Neural crest cell (in vitro differentiated cells): ENCODE results near the gene FGF1. TPM values are rescaled to one million over a fixed set of nuclear protein-coding genes. Genes with fewer than 3 reads are reported as not detected.

Experiments used
- DNase-seq: peaks from one replicate; pipeline ENCODE4 v3.0.0; 2021; ENCODE audit warnings: low read depth, mixed read lengths, low spot score
- H3K27ac Mint-ChIP-seq: one replicate; pipeline ENCODE4 v1.8.0; 2021; ENCODE audit warnings: mild to moderate bottlenecking, mixed read lengths; ENCODE audit not compliant: unreplicated experiment
- H3K27me3 Mint-ChIP-seq: 2 replicates; pipeline ENCODE4 v1.8.0; 2021; ENCODE audit warnings: low read depth, mild to moderate bottlenecking, mixed read lengths
- H3K36me3 Mint-ChIP-seq: 2 replicates; pipeline ENCODE4 v1.8.0; 2021; ENCODE audit warnings: low read depth, mild to moderate bottlenecking, mixed read lengths
- H3K4me1 Mint-ChIP-seq: 2 replicates; pipeline ENCODE4 v1.8.0; 2021; ENCODE audit warnings: mixed read lengths
- H3K4me3 Mint-ChIP-seq: one replicate; pipeline ENCODE4 v1.8.0; 2021; ENCODE audit warnings: mild to moderate bottlenecking, mixed read lengths
- H3K9me3 Mint-ChIP-seq: 2 replicates; pipeline ENCODE4 v1.8.0; 2021; ENCODE audit warnings: mixed read lengths
- total RNA-seq: library from RNA; stranded (reverse); gene quantifications from 2 replicates; pipeline ENCODE4 v1.2.1, GENCODE V29; 2021
- TF ChIP-seq, protein P1 (sequence below): fragments of 200-600 bp; sonication (generic); conservative IDR thresholded peaks from 2 replicates; pipeline ENCODE4 v1.5.0; 2021; ENCODE audit warnings: antibody characterized with exemption, mild to moderate bottlenecking

FGF1 gene
- total RNA-seq, 1 donor from 2014 or later, result not detected

DNA sequence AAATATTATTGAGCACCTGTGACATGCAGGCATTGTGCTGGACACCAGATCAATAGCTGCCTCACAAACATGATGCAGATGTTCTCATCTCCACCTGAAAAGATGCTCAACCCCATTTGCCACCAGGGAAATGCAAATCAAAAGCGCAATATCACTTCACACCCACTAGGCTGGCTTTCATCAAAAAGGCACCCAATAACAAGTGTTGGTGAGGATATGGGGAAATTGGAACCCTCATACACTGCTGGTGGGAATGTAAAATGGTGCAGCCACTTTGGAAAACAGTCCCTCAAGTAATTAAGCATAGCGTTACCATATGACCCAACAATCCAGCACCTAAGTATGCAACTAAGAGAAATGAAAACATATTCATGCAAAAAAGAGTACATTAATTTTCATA is 24.7 kb downstream of the FGF1 start:
- TF ChIP-seq, protein P1, sequence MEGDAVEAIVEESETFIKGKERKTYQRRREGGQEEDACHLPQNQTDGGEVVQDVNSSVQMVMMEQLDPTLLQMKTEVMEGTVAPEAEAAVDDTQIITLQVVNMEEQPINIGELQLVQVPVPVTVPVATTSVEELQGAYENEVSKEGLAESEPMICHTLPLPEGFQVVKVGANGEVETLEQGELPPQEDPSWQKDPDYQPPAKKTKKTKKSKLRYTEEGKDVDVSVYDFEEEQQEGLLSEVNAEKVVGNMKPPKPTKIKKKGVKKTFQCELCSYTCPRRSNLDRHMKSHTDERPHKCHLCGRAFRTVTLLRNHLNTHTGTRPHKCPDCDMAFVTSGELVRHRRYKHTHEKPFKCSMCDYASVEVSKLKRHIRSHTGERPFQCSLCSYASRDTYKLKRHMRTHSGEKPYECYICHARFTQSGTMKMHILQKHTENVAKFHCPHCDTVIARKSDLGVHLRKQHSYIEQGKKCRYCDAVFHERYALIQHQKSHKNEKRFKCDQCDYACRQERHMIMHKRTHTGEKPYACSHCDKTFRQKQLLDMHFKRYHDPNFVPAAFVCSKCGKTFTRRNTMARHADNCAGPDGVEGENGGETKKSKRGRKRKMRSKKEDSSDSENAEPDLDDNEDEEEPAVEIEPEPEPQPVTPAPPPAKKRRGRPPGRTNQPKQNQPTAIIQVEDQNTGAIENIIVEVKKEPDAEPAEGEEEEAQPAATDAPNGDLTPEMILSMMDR, result no peak
- Mint-ChIP-seq H3K9me3 (no peaks in the 10 kb centered on the region), H3K4me1 (peaks cover 8% of the 10 kb centered on the region), H3K27ac (no peak overlapping the region), H3K36me3 (no peaks in the 10 kb centered on the region), H3K4me3 (no peak overlapping the region), H3K27me3 (no peaks in the 10 kb centered on the region)
- DNase-seq, result no peak

DNA sequence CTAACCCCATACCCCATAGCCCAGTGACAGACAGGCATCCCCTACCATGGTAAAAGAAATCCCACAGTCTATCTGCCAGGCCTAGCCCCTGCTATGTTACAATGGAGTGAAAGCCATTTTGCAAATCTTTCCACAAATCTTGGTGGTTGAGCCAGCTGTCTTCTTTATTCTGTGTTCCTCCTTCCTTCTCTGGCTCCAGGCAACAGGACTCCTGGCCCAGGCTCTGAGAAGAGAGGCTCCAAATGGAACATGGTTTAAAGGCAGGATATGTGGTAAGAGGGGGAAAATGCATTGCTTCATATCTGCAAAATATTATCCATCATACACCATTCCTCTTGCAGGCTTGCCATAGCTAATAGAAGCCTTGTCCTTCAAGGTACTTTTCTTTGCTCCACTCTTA is 25.2 kb downstream of the FGF1 start:
- no peak overlapping the region for H3K4me3 Mint-ChIP-seq
- TF ChIP-seq, protein P1, result no peak
- no peaks in the 10 kb centered on the region for H3K27me3 Mint-ChIP-seq
- H3K9me3 Mint-ChIP-seq, result no peaks in the 10 kb centered on the region
- H3K27ac Mint-ChIP-seq, result no peak overlapping the region
- H3K4me1 Mint-ChIP-seq, result peaks cover 8% of the 10 kb centered on the region
- no peak for DNase-seq
- H3K36me3 Mint-ChIP-seq, result no peaks in the 10 kb centered on the region

DNA sequence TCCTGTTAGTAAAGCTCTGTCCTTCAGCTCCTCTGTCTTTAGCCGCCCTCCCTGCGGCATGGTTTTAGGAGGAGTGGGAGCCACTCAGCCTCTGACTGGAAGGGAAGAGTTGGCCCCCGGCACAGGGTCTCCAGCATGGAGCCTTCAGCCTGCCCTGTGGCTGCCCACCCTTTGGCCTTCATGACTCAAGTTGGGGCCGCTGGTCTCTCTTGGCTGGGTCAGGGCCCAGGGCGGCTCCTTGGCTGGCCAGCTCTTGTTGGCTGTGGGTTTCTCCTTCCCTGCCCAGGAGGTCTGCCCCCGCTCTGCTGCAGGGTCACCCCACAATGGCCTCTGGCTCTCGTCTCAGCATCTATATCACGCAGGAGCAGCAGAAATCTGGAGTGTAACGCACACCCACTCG is 25.7 kb downstream of the FGF1 start:
- peaks cover 13% of the 10 kb centered on the region for H3K4me1 Mint-ChIP-seq
- H3K4me3 Mint-ChIP-seq, result no peak overlapping the region
- no peak for DNase-seq
- no peaks in the 10 kb centered on the region for H3K9me3 Mint-ChIP-seq
- H3K27me3 Mint-ChIP-seq, result peaks cover 2% of the 10 kb centered on the region
- H3K27ac Mint-ChIP-seq, result no peak overlapping the region
- H3K36me3 Mint-ChIP-seq, result no peaks in the 10 kb centered on the region
- TF ChIP-seq, protein P1, result no peak

DNA sequence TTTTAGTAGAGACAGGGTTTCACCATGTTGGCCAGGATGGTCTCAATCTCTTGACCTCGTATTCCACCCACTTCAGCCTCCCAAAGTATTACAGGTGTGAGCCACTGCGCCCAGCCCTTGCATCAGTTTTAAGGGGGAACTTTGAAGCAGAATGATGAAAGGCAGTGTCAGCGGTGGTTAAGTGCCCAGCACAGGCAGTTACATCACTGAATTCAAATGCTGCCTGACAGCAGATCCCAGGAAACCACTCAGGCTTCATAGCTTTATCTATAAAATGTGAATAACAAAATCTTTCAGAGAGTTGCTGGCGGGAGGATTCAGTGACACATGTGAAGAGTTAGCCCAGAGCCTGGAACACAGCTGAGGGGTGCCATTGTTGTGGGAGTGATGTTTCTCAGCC is 26.5 kb downstream of the FGF1 start:
- Mint-ChIP-seq H3K27me3 (peaks cover 3% of the 10 kb centered on the region), H3K4me3 (no peak overlapping the region), H3K9me3 (no peaks in the 10 kb centered on the region), H3K27ac (no peak overlapping the region), H3K4me1 (peaks cover 15% of the 10 kb centered on the region), H3K36me3 (no peaks in the 10 kb centered on the region)
- no peak for DNase-seq
- TF ChIP-seq, protein P1, result no peak

DNA sequence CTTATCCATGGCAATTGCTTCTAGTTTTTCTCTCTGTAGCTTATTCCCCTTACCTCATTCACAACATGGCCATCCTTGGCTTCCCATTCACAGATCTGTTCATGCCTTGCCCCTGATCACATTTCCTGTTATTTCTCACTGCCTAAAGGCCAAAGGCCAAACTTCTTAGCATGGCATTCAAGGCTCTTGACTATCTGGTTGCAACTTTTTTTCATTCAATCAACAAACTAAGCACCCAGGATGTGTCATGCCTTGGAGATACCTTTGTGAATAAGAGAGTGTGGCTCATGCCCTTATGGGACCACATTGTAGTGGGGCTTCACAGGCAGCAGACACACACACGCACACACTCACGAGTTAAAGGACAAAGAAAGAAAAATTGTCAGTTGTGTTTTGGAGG is 27.6 kb downstream of the FGF1 start:
- H3K27ac Mint-ChIP-seq, result no peak overlapping the region

More for the DNA sequence above, 27.6 kb downstream of the FGF1 start:
- Mint-ChIP-seq H3K27me3 (peaks cover 3% of the 10 kb centered on the region), H3K4me1 (peaks cover 12% of the 10 kb centered on the region), H3K9me3 (no peaks in the 10 kb centered on the region), H3K36me3 (no peaks in the 10 kb centered on the region), H3K4me3 (no peak overlapping the region)
- DNase-seq, result no peak
- TF ChIP-seq, protein P1, result no peak
